Kidney epithelial cell (primary cell): ENCODE results near the gene COL13A1. TPM values are rescaled to one million over a fixed set of nuclear protein-coding genes. Genes with fewer than 3 reads are reported as not detected.
A peak's percentile ranks its signal among the peaks of the same experiment; 100 is the strongest.

ENCODE experiments used
- DNase-seq: peaks from one replicate; pipeline ENCODE4 v3.0.0-alpha.2; 2010; ENCODE audit warnings: low read depth
- H3K27me3 ChIP-seq: 2 replicates; pipeline ENCODE4 v1.6.0; 2011; ENCODE audit warnings: low read length; ENCODE audit not compliant: control insufficient read depth, insufficient read depth
- H3K36me3 ChIP-seq: 2 replicates; pipeline ENCODE4 v1.5.1; 2011; ENCODE audit warnings: low read length; ENCODE audit not compliant: control insufficient read depth, insufficient read depth
- H3K4me3 ChIP-seq: 2 replicates; pipeline ENCODE4 v1.5.1; 2011; ENCODE audit warnings: low read depth, mild to moderate bottlenecking, control low read depth, low read length
- total RNA-seq: library from RNA; depleted of rRNA; stranded (reverse); fragments of >200 nt; gene quantifications from 2 replicates; pipeline ENCODE4 v1.2.3, GENCODE V29; 2015
- TF ChIP-seq, protein P1 (sequence below): IDR thresholded peaks from 2 replicates; pipeline ENCODE4 v1.5.1; 2011; ENCODE audit warnings: mild to moderate bottlenecking, moderate library complexity, low read length, control low read depth, inconsistent platforms; ENCODE audit not compliant: insufficient read depth, poor library complexity, severe bottlenecking

Gene COL13A1
- total RNA-seq, 1 donor from 2014 or later, result 1.7 TPM

DNA sequence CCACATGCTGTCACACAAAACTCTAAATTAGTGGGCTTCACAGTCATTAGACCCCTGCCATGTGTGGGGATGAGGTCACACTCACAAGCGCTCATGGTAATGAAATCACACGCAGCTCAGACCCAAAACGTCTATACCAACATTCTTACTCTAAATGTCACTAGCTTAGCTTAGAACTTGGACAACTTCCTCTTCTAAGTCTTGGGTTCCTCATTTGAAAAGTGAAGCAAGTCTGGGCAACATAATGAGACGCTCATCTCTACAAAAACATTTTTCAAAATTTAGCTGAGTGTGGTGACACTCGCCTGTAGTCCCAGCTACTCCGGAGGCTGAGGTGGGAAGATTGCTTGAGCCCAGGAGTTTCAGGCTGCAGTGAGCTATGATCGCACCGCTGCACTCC is 158.2 kb downstream of the COL13A1 start:
- TF ChIP-seq, protein P1, sequence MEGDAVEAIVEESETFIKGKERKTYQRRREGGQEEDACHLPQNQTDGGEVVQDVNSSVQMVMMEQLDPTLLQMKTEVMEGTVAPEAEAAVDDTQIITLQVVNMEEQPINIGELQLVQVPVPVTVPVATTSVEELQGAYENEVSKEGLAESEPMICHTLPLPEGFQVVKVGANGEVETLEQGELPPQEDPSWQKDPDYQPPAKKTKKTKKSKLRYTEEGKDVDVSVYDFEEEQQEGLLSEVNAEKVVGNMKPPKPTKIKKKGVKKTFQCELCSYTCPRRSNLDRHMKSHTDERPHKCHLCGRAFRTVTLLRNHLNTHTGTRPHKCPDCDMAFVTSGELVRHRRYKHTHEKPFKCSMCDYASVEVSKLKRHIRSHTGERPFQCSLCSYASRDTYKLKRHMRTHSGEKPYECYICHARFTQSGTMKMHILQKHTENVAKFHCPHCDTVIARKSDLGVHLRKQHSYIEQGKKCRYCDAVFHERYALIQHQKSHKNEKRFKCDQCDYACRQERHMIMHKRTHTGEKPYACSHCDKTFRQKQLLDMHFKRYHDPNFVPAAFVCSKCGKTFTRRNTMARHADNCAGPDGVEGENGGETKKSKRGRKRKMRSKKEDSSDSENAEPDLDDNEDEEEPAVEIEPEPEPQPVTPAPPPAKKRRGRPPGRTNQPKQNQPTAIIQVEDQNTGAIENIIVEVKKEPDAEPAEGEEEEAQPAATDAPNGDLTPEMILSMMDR, result no peak
- no peaks in the 10 kb centered on the region for H3K36me3 ChIP-seq
- peaks cover 17% of the 10 kb centered on the region for H3K27me3 ChIP-seq
- DNase-seq, result no peak
- no peak overlapping the region for H3K4me3 ChIP-seq

DNA sequence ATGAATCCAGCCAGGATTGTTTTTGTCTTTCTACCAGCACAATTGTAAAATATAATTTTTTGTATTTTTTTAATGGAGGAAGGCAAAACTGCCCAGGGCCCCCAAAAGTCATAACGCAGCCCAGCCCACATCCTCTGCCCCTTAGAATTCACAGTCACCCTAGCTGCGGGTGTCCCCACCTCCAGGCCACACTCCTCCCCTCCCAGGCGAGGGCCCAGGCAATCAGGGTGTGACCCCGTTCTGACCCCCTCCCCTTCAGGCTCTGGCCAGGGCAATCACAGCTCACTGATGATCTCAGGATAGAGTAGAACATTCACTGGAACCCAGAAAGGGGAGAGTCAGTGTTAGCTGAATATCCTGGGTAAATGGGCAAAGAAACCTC is 158.9 kb downstream of the COL13A1 start:
- Histone ChIP-seq H3K4me3 (no peak overlapping the region), H3K36me3 (no peaks in the 10 kb centered on the region), H3K27me3 (peaks cover 19% of the 10 kb centered on the region)
- DNase-seq, result no peak
- TF ChIP-seq, protein P1, result no peak

- no peaks in the 10 kb centered on the region for H3K36me3 ChIP-seq
- no peak overlapping the region for H3K4me3 ChIP-seq
- H3K27me3 ChIP-seq, result peaks cover 21% of the 10 kb centered on the region
- DNase-seq, result no peak
- TF ChIP-seq, protein P1, result peak; percentile 56
Measured at GRCh38 chr10:69960988-69961880, 159.5 kb downstream of the COL13A1 start.

GRCh38 chr10:69961881-69962745 is 160.4 kb downstream of the COL13A1 start:
- H3K27me3 ChIP-seq, result peaks cover 21% of the 10 kb centered on the region

GRCh38 chr10:69962746-69963135 is 161.0 kb downstream of the COL13A1 start:
- DNase-seq, result no peak
- H3K36me3 ChIP-seq, result no peaks in the 10 kb centered on the region
- H3K4me3 ChIP-seq, result no peak overlapping the region
- peaks cover 21% of the 10 kb centered on the region for H3K27me3 ChIP-seq
- TF ChIP-seq, protein P1, result no peak

More at GRCh38 chr10:69961881-69962745, 160.4 kb downstream of the COL13A1 start:
- TF ChIP-seq, protein P1, result no peak
- no peak overlapping the region for H3K4me3 ChIP-seq
- no peaks in the 10 kb centered on the region for H3K36me3 ChIP-seq
- no peak for DNase-seq
